Measurements from ENCODE around the gene NECAB3.

NECAB3 gene

DNA sequence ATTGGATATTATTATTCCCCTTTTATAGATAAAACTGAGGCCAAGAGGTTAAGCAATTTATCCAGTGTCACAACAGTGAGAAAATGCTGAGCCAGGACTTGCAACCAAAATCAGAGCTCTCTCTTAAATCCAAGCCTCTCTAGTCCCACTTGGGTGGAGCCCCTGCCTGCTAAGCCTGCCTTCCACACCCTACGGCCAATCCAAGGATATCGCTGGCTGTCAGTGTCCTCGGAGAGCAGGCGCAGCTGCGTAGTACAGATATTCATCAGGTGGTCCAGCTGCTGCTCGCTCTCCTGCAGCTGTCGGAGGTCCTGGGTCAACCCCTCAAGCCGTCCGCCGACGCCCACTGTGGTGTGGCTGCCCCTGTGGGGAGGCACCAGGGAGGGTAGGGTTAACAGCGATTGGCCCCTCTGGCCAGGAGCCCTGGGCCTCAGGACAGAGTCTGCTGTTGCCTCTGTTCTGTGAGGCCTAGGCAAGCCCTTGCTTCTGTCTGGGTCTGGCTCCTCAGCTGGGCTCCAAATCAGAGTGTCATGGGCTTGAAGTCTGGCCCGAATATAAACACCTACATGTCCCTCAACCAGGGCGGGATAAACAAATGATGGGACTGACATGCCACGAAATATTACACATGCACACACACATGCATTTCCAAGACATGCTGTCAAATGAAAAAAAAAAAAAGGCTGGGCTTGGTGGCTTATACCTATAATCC lies 3.9 kb upstream of the NECAB3 start:
- DNase-seq (ENCODE audit: low read depth, low spot score), result no peak

- no peak for DNase-seq (ENCODE audit: low read depth, low spot score)
Measured at GRCh38 chr20:33676652-33677645, 2.7 kb upstream of the NECAB3 start.

DNA sequence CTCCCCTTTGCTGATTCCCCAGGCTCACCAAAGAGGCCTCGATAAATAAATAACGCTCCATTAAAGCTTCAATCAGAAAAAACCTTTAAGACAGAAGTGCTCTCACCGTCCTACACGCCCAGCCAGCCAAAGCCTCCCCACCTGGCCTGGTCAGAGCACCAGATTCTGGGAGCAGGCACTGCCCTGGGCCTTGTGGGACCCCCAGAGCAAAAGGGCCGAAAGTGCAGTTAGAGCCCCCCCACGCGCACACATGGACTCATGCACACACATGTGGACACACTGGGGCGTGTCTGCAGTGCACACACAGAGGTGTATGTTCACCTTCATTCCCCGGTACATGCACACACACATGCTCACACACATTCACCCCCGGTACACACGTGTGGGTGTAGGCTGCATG lies 1.9 kb upstream of the NECAB3 start:
- no peak for DNase-seq (ENCODE audit: low read depth, low spot score)

GRCh38 chr20:33675136-33675959 lies 1.1 kb upstream of the NECAB3 start:
- no peak for DNase-seq (ENCODE audit: low read depth, low spot score)

DNA sequence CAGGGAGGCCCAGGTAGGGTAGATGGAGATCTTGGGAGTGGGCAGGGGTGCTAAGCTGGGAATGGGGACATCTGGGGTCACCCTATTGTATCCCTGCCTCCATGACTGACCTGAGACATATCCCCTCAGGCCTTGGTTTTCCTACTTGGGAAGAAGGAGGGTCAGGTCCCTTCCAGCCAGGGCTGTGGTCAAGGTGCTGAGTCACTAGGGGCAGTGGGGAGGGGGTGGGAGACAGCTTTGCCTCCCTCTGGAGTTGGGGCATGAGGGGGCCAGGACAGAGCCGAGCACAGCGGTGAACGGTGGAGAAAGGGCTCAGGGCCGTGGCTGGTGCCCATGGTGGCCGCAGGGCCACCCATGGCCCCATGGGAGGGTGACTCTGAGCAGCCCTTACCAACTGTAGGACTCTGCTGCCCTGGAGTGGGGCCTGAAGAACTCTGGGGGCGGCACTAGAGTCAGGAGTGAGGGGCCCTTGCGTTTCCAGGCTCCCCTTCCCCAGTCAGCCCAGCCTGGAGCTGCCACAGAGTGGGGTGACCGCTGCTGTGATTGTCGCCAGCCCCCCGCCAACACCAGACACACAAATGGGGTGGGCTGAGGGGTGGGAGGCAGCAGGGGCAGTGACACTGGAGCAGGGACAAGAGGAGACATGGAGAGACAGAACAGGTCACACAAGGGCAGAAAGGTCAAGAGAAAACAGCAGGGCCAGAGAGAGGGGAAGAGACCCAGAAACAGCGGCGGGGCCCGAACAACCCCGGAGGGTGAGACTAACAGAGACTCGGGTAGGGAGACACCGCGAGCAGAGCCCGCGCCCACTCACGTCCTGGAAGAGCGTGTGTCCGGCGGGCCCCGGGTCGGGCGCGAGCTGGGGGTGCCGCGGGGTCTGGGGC lies 576 bp downstream of the NECAB3 start:
- no peak for DNase-seq (ENCODE audit: low read depth, low spot score)

- no peak for DNase-seq (ENCODE audit: low read depth, low spot score)
Measured at GRCh38 chr20:33673114-33673409, 1.2 kb downstream of the NECAB3 start.

DNA sequence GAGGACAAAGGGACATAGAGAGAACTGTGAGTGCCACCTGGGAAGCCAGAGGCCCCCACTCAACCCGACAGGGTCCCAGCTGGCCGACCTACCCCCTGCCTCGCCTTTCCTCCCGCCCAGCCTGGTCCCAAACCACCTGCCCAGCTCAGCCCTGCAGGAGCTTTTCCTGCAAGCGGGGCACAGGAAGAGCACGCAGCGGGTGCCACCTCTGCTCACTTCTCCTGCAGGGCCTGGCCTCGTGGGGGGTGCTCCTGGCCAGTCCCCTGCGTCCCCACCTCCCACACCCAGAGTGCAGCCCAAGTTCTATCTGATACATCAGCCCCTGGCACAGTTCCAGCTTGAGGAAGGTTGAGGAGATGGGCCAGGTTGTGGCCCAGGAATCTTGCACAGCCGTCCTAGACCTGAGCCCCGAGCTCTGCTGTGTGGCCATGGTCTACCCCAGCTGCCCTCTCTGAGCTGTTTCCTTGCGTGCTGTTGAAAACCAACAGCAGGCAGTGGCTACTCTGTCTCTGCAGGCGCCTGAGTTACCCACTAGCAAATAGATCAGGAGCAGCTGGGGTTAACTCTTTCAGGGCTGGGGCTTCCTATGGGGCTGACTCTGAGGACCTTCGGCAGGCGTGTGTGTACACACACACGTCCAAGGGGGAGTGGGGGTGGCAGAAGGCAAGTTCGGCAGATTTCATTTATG lies 1.7 kb downstream of the NECAB3 start:
- DNase-seq (ENCODE audit: low read depth, low spot score), result no peak

DNA sequence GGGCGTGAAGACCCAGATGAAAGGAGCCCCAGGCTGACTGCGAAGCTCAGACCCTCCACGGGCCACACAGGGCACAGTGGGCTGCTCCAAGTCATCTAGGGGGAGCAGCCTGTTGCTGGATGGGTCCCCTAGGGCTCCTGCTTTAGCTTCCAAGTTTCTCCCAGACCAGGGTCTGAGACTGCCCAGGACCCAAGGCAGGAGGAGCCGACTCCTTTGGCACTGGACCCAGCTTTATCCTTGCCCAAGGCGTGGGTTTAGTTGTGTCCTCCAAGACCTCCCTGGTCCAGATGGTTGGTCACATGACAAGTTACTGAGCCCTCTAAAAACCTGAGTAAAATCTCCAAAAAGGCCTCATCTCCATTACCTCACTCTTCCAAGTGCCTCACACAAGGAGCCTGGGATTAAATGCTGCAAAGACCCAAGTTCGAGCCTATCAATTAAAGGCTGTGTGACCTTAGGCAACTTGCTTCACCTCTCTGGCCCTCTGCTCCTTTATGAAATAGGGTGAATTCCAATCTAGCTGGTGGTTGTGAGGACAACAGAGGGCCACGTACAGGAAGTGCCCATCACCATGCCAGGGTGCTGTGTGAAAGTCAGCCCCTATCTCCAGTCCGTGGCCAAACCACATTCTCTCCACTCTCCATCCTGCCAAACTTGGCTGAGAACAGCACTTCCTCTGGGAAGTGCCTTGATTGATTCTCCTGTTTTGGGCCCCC lies 2.5 kb downstream of the NECAB3 start:
- no peak for DNase-seq (ENCODE audit: low read depth, low spot score)

DNA sequence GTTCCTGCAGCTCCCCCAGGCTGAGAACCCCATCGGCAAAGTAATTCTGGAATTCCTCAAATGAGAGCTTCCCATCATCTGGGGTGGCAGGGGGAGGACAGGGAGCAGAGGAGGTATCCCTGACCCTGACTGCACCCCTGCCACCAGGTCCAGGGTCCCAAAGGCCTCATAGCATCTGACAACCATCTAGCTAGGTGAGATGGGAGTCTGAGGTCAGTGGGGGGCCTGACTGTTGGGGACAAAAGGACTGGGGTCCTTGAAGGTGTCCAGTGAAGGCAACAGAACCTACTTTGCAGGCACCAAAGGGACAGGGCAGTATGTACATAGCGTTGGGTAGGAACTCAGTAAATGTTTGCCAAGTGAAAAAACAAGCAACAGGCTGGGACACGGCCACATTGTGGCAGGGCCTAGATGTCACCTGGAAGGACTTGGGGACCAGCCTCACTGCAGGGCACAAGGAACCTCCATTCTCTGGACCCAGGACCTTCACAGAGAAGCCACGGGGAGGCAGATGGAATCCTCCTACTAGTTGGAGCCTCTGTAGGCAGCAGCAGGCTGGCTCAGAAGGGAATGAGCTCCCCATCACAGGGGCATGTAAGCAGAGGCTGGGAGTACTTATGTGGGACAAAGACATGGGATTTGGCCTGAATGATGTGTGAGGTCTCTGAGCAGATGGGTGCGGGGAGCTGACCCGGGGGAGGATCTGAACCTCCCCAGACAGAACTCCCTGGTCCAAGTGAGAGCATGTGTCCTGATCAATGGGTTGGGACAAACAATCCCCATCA lies 3.3 kb downstream of the NECAB3 start:
- no peak for DNase-seq (ENCODE audit: low read depth, low spot score)

DNA sequence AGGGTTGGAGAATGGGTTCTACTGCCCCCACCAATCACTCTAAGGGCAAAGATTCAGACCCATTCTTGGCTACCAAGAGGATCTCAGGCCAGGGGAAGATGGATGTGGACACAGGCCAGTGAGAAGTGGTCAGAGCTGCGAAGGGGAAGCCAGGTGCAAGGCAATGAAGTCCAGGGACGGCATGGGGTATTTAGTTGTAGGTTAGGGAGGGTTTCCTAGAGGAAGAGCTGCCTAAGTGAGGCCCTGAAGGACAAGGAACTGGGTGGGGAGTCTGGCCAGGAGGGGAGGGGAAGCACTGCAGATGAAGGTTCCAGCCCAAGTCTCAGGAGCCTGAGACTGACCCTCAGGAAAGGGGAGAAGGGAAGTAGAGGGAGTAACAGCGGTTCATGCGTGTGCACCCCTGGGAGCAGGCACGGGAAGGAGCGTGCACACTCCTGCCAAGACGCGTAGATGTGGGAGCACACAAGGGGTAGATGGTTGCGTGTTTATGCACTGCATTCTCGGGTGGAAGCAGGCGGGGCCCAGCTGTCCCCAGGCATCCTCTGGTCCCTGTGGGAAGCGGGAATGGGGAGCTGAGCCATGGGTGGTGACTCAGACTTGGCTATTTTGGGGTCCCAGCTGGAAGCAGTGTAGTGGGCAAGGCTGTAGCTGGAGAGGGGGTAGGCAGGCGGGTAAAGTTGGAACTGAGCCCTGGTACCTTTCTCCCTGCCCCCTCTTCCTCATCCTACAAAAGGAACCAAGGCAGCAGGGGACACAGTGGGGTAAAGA lies 4.2 kb downstream of the NECAB3 start:
- DNase-seq (ENCODE audit: low read depth, low spot score), result no peak

GRCh38 chr20:33669224-33669623 lies 5.0 kb downstream of the NECAB3 start:
- no peak for DNase-seq (ENCODE audit: low read depth, low spot score)

DNA sequence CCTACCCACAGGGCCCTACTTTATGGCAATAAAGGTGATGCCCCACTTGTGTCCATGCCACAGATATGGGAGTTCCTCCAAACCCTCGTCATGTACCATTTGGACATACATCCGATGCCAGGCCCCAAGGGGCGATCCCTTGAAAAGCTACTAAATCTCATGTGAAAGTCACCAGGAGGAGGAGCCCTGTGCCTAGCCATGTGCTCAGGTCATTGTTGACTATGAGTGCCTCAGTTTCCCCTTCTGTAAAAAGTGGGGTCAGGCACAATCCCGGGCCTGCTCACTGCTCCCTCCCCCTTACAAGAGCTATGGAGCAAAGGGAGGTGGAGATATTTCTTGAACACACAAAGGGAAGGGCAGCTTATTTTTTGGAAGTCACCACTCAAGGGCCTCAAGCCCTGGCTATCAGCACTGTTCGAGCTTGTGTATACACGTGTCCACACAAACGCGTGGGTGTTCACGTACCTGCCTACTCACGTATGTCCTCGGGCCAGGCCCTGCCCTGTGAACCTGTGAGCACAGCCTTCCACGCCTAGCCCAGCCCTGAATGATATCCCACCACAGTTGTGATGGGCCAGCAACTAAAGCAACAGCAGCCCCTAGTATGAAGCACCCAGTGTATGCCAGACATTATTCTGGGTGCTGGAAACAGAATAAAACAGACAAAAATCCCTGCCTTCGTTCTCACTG lies 5.6 kb downstream of the NECAB3 start:
- DNase-seq (ENCODE audit: low read depth, low spot score), result no peak

- no peak for DNase-seq (ENCODE audit: low read depth, low spot score)
Measured at GRCh38 chr20:33667676-33668465, 6.4 kb downstream of the NECAB3 start.

- no peak for DNase-seq (ENCODE audit: low read depth, low spot score)
Measured at GRCh38 chr20:33667245-33667675, 7.0 kb downstream of the NECAB3 start.

DNA sequence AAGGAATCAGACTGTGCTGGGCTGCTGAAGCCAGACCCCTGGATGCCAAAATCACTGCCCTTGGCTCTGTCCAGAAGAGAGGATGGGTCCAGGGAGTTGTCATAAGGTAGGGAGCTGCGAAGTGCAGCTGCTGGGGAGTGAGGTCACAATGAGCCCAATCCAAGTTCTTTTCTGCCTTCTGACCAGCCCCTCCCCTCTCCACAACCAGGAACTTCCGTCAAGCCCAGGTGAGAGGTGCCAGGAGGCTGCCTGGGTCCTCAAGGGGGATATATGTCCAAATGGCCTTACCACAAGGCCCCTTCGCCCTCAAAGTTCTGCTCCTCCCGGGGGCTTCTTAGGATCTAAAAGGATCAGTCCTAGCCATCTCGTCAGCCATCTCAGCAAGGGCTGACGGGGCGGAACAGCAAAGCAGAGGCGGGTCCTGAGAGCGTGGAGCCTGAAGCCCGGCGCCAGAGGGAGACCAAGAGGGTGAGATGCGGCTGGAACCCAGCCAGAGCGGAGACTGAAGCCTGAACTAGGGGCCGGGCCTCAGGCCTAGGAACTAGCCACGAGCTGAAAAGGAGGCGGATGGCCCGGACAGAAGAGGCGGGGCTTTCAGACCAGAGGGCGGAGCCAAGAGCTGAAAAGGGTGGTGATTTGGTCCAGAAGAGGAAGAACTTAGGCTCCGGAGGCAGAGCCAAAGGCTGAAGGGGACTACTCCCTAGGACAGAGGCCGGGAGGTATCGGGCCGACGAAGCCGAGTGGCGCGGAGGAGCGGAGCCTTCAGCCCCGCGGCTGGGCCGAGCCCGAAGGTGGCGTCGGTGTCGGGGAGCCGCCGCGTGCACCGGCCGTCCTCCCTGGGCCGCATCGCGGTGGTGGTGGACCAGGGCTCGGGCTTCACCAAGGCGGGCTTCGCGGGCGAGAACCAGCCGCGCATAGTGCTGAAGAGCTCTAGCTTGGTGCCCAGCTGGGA lies 7.7 kb downstream of the NECAB3 start, which contains the start of gene ACTL10:
Gene ACTL10, plus strand, starts transcription at position 651 of the 952 bp plus-strand sequence. CDS start 555 bp downstream, outside the sequence.
- DNase-seq (ENCODE audit: low read depth, low spot score), result peak; percentile 97

DNA sequence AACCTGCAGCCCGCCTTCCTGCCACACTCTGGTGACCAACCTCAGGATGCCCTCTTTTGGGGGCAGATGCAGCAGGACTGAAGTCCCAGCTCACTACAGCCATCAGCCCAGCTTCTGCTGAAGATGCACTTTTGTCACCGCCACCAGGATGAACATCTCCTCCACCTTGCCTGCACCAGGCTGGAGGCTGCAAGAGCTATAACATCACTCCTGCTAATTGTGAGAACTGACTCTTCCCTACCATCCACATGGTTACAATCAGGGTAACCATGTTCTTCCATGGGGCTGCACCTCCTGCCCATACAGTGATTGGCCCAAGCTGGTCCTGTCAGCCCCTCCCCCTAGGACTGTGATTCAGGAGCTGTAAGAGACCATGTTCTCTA lies 9.5 kb downstream of the NECAB3 start:
- no peak for DNase-seq (ENCODE audit: low read depth, low spot score)

Measured in smooth muscle cell of the brain vasculature (primary cell).